Skin epidermis (tissue), 12 donors: ENCODE data around the gene TMEM82.
A peak's percentile ranks its signal among the peaks of the same experiment; 100 is the strongest.

Experiments used
- H3K27ac ChIP-seq, 21 experiments: fragments of 200-600 bp; sonication (generic) in 11 of 21; one replicate each; pipeline ENCODE4 v1.5.0; 2020; ENCODE audit warnings: mild to moderate bottlenecking in 3 of 21, inconsistent platforms in 2 of 21, moderate library complexity in 2 of 21
- H3K4me3 ChIP-seq, 7 experiments: fragments of 200-600 bp; sonication (generic) in 2 of 7; one replicate each; pipeline ENCODE4 v1.5.0; 2020; ENCODE audit warnings: inconsistent platforms in 2 of 7, mild to moderate bottlenecking in 2 of 7, moderate library complexity in 1 of 7

Gene TMEM82

DNA sequence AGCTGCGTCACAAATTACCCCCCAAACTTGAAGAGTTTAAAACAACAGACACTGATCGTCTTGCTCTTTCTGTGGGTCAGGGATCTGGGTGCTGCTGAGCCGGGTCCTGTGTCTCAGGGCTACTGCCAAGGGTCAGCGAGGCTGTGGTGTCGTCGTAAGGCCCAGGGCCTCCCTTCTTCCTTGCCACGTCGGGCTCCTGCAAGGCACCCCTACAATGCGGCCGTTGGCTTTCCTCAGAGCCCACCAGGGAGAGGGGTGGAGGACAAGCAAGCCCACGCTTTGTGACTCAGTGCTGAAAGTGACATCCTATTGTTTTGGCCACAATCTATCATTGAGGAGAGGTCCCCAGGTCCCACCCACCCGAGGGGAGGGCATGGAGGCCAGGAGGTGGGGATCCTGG is 8.6 kb downstream of the TMEM82 start:
- no peak overlapping the region for H3K27ac ChIP-seq
- H3K4me3 ChIP-seq = no peak overlapping the region

DNA sequence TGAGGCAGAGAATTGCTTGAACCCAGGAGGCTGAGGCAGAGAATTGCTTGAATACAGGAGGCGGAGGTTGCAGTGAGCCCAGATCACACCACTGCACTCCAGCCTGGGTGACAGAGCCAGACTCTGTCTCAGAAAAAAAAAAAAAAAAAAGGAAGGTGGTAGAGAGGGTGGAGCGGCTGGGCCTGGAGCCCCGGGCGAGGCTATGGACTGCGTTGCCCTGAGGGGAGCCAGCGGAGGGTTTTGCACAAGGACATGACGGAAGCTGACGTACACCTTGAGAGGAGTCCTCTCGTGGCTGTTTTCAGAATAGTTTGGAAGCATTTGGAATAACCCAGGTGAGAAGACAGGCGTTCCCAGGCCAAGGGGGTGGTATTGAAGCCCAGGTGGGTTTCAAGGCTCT is 9.4 kb downstream of the TMEM82 start:
- no peak overlapping the region for H3K4me3 ChIP-seq
- H3K27ac ChIP-seq = no peak overlapping the region

DNA sequence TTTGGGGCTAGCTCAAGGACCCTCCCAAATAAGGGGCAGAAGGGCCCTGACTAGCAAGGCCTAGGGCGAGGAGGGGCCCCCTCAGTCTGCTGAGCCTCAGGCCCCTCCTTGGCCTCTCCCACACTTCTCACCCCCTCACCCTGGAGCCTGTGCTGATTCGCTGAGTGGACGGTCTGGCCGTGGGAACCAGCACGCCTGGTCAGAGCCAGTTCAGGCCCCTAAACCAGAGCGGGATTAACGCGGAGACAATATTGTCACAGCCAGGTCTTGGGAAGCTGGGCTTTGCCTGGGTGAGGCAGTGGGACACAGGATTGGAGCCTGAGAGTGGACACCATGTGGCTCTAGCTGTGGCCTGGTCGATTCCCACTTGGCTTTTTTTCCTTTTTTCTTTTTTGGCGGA is 11.5 kb downstream of the TMEM82 start:
- Histone ChIP-seq H3K27ac (no peak overlapping the region), H3K4me3 (no peak overlapping the region)

DNA sequence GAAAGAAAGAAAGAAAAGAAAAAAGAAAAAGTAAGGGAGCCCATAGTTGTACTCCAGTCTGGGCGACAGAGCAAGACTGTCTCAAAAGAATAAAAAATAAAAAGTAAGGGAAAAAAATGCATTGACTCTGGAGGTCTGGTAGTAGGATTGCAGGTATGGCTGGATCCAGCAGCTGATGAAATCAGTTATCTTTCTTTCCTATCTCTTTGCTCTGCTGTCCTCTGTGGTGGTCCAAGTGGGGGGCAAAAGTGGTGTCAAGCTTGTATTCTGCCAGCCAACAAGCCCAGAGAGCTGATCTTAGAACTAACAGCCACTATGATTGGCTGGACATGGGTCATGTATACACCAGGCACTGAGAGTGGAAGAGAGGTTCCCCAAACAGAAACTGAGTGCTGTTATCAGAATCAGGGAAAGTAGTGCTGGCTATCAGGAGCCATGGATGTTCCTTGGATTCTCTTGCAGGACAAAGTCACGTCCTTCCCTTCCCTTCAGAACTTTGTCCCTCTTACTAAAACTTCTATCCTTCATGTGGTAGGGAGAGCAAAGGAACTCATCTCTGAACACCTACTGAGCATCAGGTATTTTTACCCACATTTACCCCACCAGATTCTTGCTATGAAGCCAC is 12.8 kb downstream of the TMEM82 start:
- Histone ChIP-seq H3K4me3 (no peak overlapping the region), H3K27ac (peak overlapping the region in 1 of 21 experiments; percentile 14)

DNA sequence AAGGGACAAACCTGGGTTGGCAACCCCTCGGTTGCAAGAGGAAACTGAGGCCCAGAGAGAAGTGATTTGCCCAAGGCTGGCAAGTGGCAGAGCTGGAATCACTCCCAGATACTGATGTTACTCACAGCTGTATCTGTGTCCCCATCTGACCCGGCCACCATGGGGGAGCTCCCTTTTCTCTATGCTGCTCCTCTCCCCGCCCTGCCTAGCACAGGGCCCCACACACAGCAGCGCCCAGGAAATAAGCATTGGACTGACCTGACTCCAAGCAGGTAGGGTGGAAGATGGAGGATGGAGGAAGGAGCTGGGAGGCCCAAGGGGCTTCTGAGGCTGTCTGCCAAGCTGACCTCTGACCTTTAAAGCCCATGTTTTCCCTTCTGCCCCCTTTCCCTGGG is 13.3 kb downstream of the TMEM82 start:
- H3K27ac ChIP-seq = peak overlapping the region in 1 of 21 experiments; percentile 14
- H3K4me3 ChIP-seq = no peak overlapping the region

DNA sequence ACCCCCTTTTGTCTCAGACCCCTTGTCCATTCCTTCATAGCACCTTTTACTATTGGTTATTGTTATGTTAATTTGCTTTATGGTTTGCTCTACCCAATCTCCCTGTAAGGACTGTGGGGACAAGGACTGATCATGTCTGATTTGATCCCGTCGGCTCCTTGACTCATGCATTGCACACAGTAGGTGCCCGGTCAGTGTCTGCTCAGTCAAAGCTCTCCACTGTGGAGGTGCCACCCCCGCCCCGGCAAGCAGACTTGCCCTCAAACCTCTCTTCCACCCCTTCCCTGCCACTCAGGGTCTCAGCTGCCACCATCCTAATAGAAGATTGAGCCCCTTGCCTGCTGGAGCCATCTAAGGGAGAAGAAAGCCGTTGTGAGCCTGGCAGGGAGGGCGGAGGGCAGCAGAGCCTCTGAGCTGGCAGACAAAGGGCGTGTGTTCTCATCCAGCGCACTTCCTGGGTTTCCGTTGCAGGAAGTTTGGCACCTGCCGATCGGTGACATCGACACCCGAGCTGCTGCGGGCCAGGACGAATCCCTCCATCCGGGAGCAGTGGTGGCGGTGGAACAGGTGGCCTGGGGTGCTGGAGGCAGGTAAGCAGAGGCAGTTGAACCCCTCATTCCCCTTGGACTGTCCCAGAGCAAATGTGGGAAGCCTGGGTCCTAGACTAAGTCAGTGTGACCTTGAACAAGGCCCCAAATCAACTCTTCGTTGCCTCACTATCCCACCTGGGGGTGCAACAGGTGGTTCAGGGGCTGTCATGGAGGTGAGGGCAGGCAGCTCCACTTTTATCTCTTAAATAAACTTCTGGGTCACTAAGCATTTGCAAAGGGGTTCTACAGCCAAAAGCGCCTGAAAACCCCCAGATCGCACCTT is 14.1 kb downstream of the TMEM82 start:
- peak overlapping the region in 2 of 7 experiments; percentile 6 to 19 for H3K4me3 ChIP-seq
- H3K27ac ChIP-seq = peak overlapping the region in 6 of 21 experiments; percentile 1 to 95 (median 30)

DNA sequence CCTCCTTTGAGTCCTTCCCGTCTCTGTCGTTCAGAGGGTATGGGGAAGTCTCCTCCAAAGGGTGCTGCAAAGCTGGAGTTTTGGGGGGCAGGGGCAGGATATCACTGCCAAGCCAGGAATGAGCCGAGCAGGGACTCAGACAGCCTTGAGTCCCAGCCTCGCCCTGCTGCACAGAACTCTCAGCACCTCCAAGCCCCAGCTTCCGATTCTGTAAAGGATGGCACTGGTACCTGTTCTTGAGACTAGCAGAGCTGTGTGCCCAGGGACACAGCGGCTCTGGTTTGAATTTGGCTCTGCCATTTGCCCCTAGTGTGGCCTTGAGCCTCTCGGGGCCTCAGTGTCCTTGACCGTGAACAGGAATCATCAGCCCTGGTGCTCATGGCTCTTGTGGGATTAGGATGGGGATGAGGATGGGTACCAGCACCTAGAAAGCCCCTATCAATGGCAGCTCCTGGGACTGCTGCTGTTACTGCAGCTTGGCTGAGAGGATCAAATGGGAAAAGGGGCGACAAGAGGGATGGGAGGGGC is 14.8 kb downstream of the TMEM82 start:
- H3K4me3 ChIP-seq = peak overlapping the region in 1 of 7 experiments; percentile 19
- peak overlapping the region in 5 of 21 experiments; percentile 21 to 95 (median 57) for H3K27ac ChIP-seq

DNA sequence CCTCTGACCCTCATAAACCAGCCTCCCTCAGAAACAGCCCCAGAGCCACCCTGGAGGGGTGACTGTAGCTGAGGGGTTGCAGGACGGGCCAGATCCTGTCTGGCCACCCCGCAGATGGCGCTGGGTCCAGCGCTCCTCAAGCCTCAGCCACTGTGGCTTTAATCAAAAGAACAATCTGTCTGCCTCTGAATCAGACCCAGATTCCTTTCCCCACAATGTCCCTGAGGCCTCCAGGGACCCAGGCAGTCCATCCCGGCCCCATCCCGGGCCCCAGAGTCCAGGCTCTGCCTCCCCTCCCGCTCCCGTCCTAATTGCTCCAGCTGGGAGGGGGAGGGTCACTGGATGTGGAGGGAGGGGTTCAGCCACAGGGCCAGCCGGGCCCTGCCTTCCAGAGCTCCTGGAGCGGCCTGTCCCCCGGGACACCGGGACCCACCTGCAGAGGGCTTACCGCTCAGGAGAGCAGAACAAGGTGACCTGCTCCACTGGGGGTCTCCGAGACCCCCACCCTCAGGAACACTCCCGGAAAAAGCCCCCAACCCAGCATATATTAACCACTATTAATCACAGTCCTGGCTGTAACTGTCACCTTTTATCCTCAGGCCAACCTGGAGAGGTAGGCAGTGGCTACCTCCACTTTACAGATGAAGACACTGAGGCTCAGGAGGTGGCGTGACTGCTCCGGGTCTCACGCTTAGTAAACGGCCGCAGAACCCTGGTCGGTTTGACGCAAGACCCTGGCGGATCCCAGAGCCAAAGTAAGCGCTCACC is 15.5 kb downstream of the TMEM82 start:
- Histone ChIP-seq H3K27ac (peak overlapping the region in 15 of 21 experiments; percentile 57 to 95 (median 88)), H3K4me3 (peak overlapping the region; percentile 34 to 78 (median 67))

DNA sequence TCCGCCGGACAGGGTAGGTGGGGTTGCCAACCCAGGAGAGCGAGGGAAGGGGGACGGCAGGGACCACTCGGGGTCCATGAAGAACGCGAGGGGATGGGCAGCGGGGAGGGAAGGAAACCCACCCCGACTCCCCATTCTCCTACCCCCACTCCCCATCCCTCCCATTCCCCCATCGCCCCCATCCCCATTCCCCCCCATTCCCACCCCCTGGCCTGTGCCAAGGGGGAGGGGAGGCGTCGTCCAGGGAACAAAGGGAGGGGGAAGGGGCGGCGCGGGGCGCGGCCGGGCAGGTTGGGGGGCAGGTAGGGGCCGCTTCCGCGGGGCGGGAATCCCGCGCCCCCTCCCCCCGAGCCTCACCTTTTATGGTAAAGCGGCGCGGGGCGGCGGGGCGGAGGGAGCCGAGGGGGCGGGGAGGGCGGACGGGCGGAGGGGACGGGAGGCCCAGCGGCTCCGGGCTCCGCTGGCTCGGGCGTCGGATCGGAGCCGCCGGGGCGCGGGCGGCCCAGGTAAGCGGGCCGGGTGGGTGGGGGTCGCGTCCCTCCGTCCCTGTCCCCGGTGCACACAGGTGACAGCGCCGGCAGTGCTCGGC is 16.1 kb downstream of the TMEM82 start, which contains the start of gene FBLIM1:
Gene FBLIM1, plus strand, starts transcription at position 453 of the 589 bp plus-strand sequence. CDS start 6,189 bp downstream, outside the sequence.
- peak within 1 kb of the TSS; percentile 34 to 78 (median 67) for H3K4me3 ChIP-seq
- peak within 1 kb of the TSS; percentile 48 to 95 (median 83) for H3K27ac ChIP-seq

DNA sequence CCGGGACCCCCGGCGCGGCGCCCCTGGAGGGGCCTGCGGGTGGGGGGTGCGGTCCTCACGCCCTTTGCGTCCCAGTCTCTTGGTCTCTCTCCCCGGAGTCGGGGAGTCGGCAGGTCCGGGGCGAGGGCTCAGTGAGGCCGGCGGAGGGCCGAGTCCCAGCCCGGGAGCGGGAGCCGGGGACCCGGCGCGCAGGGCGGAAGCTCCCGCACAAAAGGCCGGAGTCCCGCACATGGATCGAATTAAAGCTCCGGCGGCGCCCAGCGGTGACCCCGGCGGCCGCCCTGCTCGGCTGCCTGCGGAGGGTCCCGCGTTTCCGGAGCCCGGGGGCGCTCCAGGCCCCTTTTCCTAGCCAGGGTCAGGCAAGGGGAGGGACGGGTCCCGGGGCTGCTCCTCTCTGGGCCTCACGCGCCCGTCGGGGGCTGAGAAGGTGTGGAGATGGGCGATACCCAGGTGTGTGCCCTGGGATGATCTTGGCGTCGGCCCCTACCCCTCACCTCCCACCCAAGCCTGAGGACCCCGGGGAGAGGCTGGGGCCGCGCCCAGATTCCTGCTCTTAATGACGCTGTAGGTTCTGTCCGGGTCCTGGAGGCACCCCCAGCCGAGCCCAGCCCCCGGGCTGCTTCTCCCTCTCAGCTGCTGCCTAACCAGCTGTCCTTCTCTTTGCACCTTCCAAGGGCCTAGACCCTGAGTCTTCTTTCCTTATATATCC is 16.8 kb downstream of the TMEM82 start:
- Histone ChIP-seq H3K4me3 (peak overlapping the region; percentile 34 to 78 (median 67)), H3K27ac (peak overlapping the region; percentile 48 to 95 (median 83))

DNA sequence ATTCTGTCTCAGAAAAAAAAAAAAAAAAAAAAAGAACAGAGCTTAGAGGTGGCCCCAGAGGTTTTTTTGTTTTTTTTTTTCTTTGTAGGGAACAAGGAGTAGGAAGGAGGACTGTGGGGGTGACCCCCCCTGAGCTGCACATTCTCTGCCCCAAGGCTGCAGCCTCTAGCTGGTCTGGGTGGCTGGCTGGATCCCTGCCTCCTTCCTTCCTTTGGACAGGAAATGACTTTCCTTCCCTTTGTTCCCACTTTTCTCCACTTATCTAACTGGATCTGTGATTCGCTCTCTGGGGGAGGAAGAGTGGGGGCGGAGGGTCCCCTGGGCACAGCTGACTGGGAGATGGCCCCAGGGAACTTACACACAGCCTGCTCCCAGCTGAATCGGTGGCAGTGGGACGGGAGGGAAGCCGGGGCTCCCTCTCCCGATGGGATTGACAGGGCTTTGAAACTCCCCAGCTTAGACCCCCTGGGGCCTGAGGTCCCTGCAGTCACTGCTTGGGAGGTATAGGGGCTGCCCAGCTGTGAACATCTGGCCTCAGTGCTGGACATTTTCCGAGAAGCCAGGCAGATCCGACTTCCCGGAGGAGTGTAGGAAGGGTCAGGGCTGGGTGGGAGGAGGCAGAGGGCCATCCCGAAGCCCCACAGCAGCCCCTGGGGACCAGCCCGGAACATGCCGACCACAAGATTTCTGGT is 18.4 kb downstream of the TMEM82 start:
- H3K27ac ChIP-seq = peak overlapping the region in 16 of 21 experiments; percentile 1 to 95 (median 58)

DNA sequence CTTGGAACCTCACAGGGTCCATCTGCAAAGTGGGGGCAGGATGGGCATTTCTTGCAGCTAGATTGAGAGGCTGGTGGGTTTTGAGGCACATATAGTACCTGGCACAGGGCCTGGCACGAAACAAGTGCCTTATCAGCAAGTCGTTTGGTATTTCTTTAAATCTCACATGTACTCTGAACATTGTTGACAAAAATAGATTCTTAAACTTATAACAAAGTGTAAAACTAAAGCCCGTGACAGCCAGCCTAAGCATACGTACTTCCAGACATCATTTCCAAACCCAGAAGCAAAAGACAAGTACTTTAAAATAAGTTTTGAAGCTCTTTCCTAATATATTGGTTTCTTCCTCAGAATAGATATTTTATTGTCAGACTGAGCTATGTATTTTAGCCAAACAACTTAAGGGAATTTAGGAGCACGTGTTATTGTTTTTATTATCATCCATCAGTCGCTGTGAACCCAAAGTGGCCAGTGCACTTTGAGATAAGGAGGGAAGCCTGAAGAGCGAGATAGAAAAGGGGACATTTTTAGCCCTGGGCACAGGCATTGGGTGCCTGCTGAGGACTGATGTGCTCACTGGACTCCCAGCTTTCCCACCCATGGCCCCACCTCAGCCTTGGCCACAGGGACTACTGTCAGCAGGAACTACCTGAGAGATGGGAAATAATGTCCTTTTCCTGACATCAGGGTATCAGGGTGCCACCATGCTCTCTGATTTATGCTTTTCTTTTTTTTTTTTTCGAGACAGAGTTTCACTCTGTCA is 19.2 kb downstream of the TMEM82 start:
- Histone ChIP-seq H3K4me3 (no peak overlapping the region), H3K27ac (peak overlapping the region in 9 of 21 experiments; percentile 1 to 95 (median 59))

More for the DNA sequence above, 18.4 kb downstream of the TMEM82 start:
- H3K4me3 ChIP-seq = no peak overlapping the region

DNA sequence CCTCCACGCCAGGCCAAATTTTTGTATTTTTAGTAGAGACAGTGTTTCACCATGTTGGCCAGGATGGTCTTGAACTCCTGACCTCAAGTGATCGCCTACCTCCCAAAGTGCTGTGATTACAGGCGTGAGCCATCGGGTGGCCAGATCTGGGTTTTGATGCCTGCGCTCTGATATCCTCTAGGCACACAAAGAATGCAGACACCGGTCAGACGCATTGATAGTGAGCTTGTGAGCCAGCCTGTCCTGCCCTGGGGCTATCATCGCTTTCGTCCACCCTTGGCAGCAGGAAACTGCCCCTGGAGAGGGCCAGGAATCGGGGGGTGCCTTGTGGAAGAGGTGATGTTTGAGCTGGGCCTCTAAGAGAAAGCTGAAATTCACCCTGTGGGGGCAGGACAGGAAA is 20.2 kb downstream of the TMEM82 start:
- Histone ChIP-seq H3K27ac (no peak overlapping the region), H3K4me3 (no peak overlapping the region)

DNA sequence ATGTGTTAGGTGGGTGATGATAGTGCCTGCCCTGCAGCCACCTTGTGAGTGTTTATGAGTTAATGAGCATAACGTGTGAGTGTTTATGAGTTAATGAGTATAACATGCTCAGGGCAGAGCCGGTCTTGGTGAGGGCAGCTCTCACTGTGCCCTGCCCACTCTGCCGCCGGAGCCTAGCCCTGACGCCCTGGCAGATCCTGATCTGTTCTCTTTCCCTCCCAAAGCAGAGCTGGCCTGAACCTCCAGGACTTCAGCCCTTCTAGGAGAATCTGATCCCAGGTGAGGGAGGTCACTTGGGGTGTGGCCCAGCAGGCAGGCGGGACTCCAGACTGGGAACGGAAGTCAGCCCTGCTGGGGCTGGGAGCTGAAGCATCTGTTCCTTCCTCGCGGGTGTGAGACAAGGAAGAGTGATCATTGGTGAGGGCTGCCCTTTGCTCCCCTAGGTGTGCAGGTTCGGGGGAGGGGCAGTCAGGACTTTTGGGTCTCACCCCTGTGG is 22.0 kb downstream of the TMEM82 start:
- no peak overlapping the region for H3K4me3 ChIP-seq
- peak overlapping the region in 13 of 21 experiments; percentile 6 to 71 (median 42) for H3K27ac ChIP-seq

DNA sequence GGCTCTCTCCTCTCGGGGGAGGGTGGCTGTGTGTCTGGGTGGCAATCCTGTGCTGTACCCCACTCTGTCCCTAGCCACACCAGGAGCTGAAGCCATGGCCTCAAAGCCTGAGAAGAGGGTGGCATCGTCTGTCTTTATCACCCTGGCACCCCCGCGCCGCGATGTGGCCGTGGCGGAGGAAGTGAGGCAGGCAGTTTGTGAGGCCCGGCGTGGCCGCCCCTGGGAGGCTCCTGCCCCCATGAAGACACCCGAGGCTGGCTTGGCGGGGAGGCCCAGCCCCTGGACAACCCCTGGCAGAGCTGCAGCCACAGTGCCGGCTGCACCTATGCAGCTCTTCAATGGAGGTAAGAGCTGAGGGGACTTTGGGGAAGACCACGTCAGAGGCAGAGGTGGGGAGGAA is 22.6 kb downstream of the TMEM82 start:
- H3K27ac ChIP-seq = peak overlapping the region in 11 of 21 experiments; percentile 6 to 71 (median 42)

DNA sequence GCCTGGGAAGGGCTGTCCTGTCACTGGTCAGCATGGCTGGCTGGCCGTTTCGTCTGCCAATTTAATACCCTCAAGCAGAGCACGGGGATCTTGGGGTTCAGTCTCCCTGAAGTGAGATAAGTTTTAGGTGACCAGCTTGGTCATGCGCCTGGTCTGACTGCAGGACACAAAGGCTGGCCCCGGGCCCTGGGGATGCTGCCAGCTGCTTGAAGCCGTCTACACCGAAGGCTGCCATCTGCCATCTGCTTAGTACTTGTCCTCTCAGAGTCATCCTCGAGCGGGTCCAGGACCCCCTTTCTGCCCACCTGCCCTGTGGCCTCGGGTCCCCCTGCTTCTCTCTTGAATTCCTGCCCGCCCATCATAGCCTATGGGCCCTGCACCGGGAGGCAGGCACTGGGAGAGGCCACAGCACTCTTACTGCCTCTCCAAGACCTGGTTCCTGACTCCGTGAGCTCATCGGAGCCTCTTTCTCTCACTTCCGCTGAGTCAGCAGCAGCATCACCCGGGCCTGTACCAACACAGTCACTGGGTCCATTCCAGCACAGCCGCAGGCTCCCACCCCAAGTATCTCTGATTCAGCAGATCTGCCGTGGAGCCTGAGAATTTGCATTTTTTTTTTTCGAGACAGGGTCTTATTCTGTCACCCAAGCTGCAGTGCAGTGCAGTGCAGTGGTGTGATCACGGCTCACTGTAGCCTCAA is 23.3 kb downstream of the TMEM82 start:
- no peak overlapping the region for H3K4me3 ChIP-seq
- peak overlapping the region in 12 of 21 experiments; percentile 11 to 71 (median 55) for H3K27ac ChIP-seq

More for the DNA sequence above, 22.6 kb downstream of the TMEM82 start:
- H3K4me3 ChIP-seq = no peak overlapping the region
